ENCODE measurements around the gene PET117.

DNA sequence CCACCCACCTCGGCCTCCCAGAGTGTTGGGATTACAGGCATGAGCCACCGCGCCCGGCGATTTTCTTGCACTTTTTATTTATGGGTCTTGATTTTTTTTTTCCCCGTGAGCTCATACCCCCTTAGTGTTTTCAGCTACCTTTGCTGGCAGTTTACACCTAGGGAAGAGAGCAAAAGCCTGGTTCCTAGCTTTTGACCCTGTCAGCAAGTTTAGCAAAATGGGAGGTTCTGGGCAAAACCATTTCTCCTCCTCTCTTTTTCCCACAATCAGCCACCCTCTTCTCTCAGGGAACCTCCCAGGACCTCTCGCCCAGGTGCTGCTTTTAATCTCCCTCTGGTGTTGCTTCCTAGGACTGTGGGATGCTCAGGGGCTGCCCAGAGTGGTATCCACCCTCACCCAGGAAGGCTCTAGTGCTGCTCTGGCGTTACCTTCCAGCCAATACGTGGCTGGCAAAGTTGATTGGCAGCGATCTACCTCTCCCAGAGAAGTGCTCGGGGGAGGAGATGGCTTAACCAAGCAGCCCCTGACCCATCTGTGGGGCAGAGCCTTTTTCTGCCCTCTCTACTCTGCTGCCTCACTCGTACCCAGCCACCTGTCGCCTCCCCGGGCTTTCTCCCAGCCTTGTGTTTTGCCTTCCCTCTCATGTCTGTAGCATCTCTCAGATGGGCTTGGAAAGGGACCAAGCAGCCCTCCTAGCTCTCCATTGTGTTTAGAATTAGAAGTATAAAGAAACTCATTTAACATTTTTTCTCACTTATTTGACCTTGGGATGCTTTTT is 37.4 kb downstream of the PET117 start:
- TF ChIP-seq TAF1 (IDR thresholded peaks at IDR 0.05; ENCODE audit: low read depth, low read length) (no peak), PAX5 (IDR thresholded peaks at IDR 0.05; ENCODE audit: insufficient read depth, low read length, severe bottlenecking) (no peak), POLR2AphosphoS5 (IDR thresholded peaks at IDR 0.05; ENCODE audit: low read depth, low read length) (no peak), POLR2A (IDR thresholded peaks at IDR 0.05; ENCODE audit: low read depth, low read length) (no peak), SPI1 (IDR thresholded peaks at IDR 0.05; ENCODE audit: low read depth, low read length) (no peak), POU2F2 (IDR thresholded peaks at IDR 0.05; ENCODE audit: low read depth, low read length) (no peak)

Measured in GM12891 (cell line).